HG02943 (cell line): ENCODE data around the gene CAP2.
"Not testable (repeated sequence)": the region's sequence is repeated elsewhere in the genome, so short reads cannot be mapped to it uniquely, and the experiment has no call there.

Experiments
- ATAC-seq: cut with Tn5 transposase; IDR thresholded peaks from one replicate; pipeline ENCODE4 v1.9.1; 2021; ENCODE audit warnings: mild to moderate bottlenecking, low read depth, moderate library complexity; ENCODE audit not compliant: unreplicated experiment

CAP2 gene

DNA sequence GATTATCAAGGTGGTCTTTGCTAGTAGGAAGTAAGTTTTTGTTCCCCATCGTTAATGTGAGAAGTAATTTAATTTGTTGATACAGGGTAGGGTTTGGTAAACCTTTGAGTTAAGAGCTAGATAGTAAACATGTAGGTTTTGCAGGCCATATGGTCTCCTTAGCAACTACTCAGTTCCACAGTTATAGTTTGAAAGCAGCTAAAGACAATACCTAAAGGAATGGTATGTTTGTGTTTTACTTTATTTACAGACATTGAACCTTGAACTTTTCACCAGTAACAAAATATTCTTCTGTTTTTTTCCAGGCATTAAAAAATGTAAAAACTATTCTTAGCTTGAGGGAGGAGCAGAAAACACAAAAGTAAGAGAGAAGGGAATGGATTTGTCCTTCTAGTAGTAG, 1.7 kb downstream of the CAP2 start:
- ATAC-seq, result no peak

DNA sequence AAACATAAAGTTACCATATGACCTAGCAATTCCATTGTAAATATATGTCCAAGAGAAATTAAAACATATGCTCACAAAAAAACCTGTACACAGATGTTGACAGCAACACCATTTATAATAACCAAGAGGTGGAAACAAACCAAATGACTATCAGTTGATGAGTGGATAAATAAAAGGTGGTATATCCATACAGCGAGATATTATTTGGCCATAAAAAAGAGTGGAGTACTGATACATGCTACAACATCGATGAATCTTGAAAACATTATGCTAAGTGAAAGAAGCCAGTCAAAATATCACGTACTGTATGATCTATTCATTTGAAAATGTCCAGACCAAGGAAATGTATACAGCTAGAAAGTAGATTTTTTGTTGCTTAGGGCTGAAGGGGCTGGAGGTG, 2.9 kb downstream of the CAP2 start:
- no peak for ATAC-seq

DNA sequence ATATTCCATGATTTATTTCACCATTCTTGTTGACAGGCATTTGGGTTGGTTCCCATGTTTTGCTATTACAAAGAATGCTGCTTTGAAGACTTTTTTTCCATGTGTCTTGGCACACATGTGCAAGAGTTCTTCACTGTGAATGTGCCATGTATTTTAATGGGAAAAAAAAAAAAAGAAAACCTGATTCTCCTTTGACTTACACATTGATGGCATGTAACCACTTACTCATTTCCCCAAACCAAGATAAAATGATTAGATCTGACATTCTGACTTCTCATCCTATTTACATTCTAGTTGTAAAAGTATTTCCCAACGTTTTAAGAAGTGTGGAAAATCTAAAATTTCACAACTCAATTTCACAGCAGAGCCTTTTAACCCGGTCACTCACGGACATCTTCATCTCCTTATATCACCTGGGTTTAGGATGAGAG, 4.4 kb downstream of the CAP2 start:
- ATAC-seq, result no peak

- not testable (repeated sequence) for ATAC-seq
Observed at GRCh38 chr6:17405181-17405943, 12.0 kb downstream of the CAP2 start.

DNA sequence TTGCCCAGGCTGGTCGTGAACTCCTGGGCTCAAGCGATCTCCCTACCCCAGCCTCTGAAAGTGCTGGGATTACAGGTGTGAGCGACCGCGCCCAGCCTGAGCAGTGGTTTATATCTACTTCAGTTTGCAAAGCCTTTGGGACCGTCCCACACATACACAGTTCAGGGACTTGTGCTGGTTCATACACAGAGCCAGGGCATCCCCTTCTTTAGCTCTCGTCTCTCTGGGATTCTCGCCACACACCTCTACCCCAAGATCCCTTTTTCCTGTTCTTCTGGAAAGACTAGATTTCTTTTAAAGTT, 12.5 kb downstream of the CAP2 start:
- ATAC-seq, result no peak

- ATAC-seq, result no peak
Observed at GRCh38 chr6:17408081-17408480, 14.7 kb downstream of the CAP2 start.

DNA sequence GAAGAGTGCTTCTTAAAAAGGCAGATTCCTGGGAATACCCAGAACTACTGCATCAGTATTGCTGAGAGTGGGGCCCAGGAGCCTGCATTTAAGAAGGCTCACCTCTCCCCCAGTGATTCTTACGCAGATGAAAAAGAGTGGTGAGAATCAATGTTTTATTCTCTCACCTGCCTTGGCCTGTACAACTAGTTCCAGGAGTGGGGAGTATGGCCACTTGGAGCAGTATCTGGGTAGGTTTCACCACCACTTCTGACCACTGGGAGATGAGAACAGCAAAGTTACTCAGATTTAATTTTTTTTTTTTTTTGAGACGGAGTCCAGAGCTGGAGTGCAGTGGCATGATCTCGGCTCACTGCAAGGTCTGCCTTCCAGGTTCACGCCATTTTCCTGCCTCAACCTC, 16.9 kb downstream of the CAP2 start:
- no peak for ATAC-seq

GRCh38 chr6:17413313-17413750, 19.9 kb downstream of the CAP2 start:
- no peak for ATAC-seq

DNA sequence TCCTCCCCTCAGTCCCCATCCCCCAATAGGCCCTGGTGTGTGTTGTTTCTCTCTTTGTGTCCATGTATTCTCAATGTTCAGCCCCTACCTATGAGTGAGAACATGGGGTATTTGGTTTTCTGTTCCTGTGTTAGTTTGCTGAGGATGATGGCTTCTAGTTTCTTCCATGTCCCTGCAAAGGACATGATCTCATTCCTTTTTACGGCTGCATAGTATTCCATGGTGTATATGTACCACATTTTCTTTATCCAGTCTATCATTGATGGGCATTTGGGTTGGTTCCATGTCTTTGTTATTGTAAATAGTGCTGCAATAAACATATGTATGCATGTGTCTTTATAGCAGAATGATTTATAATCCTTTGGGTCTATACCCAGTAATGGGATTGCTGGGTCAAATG, 21.0 kb downstream of the CAP2 start:
- not testable (repeated sequence) for ATAC-seq

GRCh38 chr6:17415321-17415720, 21.9 kb downstream of the CAP2 start:
- no peak for ATAC-seq

DNA sequence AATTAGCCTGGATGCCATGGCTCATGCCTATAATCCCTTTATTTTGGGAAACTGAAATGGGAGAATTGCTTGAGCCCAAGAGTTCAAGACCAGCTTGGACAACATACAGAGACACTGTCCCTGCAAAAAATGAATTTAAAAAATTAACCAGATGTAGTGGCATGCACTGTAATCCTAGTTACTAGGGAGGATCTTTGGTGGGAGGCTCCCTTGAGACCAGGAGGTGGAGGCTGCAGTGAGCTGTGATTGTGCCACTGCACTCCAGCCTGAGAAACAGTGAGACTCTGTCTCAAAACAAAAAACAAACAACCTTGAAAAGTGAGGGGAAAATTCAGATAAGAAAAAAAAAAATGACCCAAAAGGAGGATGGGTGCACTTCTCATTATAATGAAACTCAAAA, 23.4 kb downstream of the CAP2 start:
- no peak for ATAC-seq

DNA sequence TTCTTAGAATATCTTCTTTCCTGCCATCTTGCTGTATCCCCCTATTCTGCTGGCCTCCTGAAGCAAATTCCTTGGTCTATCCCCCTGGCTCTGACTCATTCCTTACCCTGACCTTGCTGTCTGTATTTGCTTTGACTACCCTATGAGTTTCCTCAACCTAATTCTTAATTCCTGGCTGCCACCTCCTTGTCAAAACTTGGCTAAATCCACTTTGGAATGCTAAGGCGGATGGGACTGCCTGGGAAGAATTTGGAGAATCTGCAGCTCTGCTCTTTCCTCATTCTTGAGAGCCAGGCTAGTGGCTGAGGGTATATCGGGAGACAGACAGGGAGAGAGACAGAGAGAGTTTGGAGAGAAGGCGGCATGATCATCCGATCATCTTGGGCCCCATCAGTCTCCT, 24.4 kb downstream of the CAP2 start:
- no peak for ATAC-seq

GRCh38 chr6:17418281-17419188, 25.1 kb downstream of the CAP2 start:
- no peak for ATAC-seq

DNA sequence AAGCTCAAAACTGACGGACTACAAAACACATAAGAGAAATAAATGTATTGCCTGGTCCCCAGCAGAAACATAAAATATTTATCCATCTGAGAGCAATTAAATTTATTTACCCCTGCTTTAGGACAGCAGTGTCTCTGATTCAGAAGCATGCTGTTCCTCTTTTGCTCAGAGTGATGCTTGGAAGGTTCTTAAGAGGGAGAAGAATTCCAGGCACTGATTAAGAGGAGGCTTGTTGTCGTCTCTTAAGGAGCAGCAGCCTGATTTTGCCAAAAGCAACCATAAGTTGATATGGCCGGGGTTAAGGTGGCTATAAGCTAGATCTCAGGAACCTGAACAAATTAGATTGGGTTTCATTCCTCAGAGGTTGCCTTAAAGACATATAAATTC, 25.8 kb downstream of the CAP2 start:
- no peak for ATAC-seq

DNA sequence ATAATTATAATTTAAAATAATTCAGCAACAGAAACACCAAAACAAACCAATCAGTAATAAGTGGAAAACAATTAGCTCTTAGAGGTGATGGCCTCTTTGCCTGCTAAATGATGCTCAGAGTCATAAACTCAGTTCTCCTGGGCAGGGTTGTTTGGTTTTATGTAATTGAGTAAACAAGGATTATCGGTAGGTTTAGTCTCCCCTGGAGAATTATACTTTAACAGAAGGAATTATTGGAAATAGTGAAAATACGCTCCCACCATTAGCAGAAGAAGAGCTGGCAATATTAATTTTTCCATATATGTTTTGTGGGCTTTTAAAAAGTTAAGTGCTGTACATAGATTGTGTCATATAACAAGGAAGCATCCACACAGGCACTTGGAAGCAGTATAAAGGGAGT, 27.0 kb downstream of the CAP2 start:
- no peak for ATAC-seq

GRCh38 chr6:17421406-17421805, 28.0 kb downstream of the CAP2 start:
- no peak for ATAC-seq

DNA sequence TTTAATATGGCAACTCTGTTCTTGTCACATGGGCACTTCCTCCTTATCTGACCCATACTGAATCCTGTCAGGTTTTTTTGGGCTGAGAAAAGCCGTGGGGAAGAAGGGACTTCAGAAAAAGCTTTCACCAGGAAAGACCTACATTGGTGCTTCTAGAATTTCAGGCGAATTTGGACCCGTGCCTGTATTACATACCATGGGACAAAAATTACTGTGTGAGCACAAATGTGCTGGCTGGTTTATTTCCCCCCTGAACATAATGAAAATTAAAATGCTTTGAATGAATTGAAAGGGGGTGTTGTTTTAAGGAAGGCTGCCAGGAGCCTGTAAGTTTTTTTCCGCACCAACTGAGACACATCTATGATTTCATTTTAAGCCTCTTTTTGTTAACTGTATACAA, 29.6 kb downstream of the CAP2 start:
- no peak for ATAC-seq

DNA sequence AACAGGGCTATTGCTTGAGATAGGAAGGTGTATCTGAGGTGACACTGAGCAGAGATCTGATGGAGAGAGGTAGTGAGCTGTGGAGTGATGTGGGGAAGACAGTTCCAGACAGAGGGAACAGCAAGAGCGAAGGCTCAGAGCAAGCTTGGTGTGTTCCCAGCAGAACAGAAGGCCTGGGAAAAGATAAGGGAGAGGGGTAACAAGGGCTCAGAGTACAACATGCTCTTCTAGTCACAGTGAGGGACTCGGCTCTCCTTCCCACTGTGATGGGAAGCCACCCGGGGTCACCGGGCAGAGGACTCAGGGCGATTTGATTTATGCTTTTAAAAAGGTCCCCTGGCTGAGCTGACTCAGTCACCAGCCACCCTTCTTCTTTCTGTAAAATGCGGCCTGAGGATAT, 33.7 kb downstream of the CAP2 start:
- no peak for ATAC-seq

- ATAC-seq, result no peak
Observed at GRCh38 chr6:17427617-17428016, 34.2 kb downstream of the CAP2 start.

GRCh38 chr6:17428595-17429120, 35.3 kb downstream of the CAP2 start:
- ATAC-seq, result not testable (repeated sequence)

- no peak for ATAC-seq
Observed at GRCh38 chr6:17429383-17430061, 36.1 kb downstream of the CAP2 start.
